ENCODE results near the gene ARSG.

The ARSG gene

DNA sequence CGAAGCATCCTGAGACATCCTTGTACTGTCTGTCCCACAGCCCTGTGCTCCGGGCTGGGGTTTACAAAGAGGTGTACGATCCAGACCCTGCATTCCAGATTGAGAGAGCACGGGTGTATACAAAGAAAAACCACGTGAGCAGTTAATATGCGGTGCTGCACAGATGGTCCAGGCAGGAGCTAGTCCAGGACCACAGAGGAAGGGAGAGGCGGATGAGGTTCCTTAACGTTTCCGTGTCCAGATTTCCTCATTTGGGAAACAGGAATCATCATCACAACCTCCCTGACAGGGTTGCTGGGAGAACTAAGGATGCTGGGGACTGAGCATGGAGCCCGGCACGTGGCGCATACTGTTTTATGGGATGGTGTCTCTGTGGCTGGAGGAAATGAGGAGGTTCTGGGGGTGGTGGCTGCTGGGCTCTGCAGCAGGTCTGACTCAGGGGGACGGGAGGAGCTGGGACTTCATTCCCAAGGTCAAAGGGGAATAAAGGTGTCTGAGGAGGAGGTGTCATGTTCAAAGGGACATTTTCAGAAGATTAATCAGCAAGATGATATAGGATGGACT, 139.8 kb downstream of the ARSG start:
- no peak for DNase-seq (ENCODE audit: low spot score)

DNA sequence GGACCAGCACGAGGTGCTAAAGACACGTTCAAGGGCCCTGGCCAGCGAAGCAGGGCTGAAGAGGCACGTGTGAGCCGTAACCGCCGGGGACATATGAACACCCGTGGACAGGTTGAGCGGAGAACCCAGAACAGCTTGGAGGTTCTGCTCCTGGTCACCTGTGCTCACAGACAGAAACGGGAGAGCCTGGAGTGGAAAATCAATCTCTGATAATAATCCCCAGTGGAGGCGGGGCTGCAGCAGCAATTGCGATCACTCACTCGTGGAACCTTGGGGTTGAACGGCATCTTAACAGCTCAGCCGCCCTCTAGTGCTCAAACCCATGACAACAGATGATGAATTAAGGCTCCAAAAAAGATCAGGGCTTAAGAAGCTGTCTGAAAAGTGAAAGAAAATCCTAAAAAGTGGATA, 140.4 kb downstream of the ARSG start:
- peak; percentile 43 for DNase-seq (ENCODE audit: low spot score)

DNA sequence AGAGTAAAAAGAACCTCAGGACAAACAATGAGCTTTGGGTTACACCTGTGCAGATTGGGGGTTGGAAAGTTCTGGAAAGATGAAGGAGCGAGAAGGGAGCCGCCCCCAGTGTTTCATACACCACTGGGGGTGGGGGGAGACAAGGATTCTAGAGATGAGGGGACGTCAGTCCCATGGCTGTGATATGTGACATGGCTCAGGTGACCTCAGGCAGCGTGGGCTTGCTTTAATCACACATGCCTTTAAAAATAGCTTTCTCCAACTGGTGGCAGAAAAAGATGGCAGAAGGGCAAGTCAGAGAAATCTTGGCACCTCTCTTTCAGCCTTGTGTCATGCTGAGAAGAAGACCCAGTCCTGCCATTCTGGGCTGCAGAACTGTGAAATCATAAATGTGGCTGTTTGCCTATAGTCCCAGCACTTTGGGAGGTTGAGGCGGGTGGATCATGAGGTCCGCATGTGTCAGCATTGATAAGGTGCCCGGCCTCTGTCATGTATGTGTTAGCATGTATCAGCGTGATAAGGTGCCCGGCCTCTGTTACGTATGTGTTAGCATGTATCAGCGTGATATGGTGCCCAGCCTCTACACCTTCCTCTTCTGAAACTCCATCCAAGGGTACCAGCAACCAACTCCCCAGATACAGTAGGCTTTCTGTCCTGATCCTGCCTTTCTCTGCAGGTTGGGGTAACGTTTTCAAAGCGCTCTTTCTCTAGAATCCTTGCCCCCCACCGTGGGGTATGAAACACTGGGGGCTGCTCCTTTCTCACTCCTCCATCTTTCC, 141.0 kb downstream of the ARSG start:
- DNase-seq (ENCODE audit: low spot score): no peak

DNA sequence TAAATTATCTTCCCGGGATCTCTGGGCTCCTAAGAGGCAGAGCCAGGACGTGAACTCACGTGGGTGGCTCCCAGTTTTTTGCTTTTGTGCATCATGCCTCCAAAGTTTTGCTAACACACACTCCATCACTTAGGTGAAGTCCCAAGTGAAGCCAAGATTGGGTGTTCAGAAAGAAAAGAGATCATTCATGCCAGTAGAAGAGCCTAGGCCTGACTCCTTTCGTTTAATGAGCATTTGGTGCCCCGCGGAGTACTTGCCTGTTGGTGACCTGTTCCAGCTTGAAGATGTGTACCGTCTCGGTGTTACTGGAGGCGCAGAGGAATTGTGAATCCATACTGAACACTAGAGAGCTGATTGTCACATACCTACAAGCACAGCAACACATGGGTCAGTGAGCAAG, 141.9 kb downstream of the ARSG start:
- no peak for DNase-seq (ENCODE audit: low spot score)

DNA sequence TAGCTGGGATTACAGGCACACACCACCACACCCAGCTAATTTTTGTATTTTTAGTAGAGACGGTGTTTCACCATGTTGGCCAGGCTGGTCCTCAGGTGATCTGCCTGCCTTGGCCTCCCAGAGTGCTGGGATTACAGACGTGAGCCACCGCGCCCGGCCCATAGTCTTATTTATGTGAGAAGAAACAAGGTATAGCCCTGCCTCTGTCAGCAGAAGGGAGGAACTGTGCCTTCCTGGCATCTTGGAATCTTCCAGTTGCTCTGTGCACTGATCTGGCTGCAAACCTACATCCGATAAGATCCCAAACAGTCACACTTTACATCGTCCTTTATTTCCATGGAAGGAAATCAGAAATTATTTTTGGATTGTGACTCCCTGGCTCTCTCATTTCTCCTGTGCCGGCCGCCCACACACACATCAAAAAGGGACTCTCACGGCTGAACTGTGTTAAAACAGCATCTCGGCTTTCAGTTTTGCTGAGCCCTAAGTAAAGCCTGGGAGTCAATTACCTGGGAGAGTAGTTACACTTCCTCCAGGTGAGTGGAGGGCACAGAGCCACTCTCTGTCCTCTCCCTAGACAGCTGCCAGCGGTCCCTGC, 142.7 kb downstream of the ARSG start:
- DNase-seq (ENCODE audit: low spot score): no peak

DNA sequence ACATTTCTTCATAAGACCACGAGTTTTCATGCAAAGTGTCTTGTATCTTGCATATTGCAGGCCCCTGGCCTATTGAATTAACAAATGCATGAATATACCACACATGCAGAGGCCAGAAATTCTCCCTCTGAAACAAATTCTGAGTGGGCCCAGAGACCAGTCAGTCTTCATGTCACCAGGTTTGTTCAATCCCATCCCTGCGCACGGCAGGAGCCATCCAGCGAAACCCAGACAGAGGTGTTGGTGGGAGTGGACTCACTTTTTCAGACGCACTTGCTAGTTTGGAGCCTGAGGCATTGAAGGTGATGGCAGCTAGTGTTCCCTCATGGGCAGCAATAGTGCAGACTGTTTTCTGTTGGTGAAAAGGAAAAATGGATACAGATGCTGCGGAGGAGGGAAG, 144.1 kb downstream of the ARSG start:
- no peak for DNase-seq (ENCODE audit: low spot score)

DNA sequence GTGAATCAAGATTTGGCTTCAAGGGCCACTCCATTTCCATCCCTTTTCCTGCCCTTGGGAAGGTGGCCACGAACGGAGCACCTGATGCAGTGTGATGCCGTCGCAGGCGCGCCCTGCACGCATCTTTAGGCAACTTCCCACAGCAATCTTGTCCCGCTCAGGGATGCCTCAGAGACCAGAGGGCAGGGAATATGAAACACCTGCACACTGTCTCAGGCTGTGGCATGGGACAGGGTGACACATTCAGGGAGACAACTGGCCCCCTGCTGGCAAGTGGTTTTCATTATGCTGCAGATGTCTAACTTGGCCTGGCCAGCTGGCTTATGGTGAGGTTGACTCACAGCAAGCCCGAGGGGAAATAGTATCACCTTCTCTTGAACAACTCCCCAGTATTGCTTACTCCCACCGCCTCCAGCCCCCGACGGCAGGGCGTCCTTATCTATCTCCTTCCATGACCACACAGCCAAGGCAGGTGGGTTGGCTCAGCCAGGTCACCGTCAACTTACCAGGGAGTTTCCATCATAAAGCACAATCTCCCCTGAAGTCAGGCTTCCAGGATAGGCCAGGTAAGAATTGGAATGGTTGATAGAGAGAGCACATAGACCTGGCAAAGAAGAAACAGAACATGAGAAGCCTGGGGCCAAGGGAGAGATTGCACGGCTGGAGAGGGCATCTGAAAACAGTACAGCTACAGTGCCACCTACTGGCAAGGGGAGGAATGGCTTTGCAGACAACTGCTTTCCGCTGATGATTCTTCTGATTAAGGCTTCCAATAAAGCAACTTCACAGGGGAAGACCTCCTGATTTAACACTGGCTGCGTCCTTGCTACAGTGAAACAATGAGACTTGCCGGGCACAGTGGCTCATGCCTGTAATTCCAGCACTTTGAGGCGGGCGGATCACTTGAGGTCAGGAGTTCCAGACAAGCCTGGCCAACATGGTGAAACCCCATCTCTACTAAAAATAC, 144.9 kb downstream of the ARSG start:
- DNase-seq (ENCODE audit: low spot score): peak; percentile 61

DNA sequence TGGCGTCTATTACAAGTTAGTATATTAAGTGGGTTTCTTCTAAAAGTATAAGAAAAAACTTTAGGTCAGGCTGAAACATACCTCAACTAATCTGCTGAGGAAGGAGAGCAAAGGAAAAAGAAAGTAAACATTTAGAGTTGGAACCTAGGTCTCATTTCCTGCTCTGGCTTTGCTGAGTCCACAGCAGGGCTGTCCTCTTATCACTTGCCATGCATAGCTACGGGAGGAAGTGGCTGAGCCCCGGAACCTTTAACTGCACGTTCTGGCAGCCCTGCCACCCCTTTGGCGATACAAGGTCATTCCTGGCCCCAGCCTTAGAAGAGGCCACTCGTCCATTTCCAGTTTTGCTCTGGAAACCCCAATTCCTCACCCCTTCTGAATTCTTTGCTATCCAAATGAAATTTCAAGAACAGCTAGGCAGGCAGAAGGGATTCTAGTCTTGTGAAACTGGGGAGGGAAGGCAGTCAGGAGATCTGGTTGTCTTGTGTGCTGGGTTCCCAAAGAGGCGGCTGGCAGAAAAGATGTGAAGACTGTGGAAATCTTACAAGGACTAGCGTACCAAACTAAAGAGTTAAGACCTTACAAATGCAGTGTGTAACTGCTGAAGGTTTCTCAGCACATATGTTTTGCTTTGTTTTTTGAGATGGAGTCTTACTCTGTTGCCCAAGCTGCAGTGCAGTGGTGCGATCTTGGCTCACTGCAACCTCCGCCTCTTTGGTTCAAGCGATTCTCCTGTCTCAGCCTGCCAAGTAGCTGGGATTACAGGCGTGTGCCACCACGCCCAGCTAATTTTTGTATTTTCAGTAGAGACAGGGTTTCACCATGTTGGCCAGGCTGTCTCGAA, 146.9 kb downstream of the ARSG start:
- no peak for DNase-seq (ENCODE audit: low spot score)

DNA sequence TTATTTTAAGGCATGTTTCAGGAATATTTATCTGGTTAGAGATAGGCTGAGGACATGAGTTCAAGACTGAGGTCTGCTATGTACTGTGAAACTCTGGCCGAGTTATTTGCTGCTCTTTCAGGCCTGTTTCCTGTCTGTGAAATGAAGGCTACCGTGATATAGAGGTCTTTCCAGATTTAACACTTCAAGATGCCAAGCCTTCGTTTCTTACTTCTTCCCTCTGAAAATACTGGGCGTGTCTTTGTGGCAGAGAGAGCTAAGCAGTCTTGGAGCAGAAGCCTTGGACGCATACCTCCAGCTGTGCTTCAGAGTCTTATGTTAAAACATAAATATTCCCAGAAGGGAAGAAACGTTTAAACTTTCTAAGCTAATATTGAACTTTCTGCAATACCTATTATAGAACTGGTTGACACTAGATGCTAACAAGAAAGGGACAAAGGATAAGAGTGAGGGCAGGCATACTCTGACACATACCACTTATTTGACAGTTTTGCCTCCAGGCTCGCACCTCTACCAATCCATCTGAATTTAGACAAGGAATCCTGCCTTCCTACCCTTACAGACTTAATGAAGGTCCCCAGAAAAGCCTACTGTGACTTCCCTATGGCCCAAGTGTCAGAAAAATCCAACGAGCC, 148.5 kb downstream of the ARSG start:
- DNase-seq (ENCODE audit: low spot score): no peak

DNA sequence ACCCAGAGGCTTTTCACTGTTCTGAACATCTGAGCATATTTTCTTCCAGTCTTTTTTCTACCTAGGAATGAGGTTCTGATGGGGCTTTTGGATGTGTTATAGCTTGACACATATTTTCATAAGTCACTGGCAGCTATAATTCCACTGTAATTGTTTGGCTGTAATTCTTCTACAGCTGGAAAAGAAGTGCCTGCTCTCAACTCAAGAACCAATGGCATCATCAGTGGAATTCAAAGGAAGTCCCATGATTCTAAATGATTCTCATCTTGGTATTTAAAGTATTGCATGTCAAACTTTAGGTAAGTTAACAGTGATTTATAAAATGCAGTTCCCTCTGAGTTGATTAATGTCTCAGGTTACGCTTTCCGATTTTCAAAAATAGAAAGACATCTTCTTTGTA, 149.2 kb downstream of the ARSG start:
- no peak for DNase-seq (ENCODE audit: low spot score)

DNA sequence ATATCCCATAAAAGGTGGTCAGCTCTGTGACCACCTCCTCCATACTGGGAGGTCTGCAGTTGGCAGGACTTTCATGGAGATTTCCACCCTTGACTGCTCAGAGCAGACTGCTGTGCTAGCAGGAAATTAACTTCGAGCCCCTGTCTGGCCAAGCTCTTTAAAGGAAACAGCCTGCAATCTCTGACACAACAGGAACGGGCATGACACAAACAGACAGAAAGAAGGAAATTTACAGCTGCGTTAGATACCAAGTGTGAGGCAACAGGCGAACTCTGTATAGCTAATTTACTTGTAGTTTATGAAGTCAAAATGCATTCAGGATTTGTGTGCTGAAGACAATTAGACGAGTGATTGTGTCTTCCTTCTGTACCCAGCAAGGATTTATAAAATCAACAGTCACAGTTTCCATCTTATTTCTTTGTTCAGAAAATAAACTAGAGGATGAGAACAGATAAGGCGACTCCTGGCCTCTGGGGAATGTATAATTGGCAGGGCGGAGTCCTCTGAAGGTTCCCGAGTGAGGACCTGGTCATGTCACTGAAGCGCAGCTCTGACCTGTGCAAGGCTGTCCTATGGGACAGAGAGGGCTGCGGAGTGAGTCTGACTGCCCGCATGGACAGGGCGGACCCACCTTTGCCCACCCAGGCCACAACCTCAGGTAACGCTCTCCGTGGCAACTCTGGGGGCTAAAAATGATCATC, 149.9 kb downstream of the ARSG start:
- DNase-seq (ENCODE audit: low spot score): no peak

DNA sequence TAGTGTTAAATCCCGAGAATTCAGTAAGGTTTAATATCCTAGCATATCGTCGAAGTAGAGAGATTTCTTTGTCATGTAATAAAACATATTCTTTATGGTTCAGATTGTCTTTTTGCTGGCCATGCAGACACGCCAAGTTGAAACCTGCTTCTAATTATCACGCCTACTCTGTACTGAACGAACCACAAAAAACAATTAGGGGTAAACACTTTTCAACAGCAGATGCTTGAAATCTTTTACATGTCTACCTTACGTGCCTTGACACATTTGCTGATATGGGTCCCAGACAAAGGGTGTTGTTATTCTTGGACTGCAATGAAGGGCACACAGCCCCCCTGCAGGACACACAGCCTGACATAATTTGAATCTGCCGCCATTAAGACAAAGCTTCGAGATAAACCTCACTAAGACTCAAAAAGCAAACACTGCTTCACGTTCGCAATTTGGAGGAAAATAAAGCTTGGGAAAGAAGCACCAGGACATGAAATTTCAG, 152.7 kb downstream of the ARSG start:
- no peak for DNase-seq (ENCODE audit: low spot score)

DNA sequence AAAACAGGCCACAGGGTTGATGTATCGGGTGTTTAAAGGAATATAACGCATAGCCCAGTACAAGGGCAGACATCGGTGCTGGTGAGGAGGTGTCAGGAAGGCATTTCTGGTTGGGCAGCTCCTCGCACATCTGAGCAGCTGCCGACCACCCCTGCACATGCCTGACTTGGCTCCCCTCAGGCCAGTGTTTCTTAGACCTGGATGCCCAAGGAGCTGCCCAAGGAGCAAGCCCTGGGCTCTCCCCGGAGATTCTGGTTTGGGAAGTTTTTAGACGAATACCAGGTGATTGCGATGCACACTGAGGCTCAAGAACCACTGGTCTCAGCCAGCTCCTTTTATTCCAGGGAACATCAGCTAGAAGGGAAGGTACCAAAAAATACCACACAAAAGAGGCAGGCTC, 154.4 kb downstream of the ARSG start:
- DNase-seq (ENCODE audit: low spot score): no peak

DNA sequence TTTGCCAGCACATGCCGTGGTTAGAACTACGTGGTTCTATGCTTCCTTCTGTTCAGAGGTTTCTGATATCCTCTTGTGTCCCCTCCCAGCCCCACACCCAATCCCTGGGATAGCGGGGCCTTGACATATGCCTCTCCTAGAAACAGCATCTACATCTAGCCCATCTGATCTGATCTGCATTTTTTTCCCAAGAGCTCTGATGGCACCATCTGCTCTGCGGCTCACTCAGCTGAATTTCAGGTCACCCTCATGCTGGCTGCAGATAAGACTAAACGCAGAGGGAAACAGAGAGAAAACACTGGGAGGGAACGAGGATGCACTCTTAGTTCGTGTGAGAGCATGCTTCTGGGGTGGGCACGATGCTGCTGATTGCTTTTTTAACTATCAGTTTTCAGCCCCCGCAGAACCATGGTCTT, 155.3 kb downstream of the ARSG start:
- DNase-seq (ENCODE audit: low spot score): no peak

DNA sequence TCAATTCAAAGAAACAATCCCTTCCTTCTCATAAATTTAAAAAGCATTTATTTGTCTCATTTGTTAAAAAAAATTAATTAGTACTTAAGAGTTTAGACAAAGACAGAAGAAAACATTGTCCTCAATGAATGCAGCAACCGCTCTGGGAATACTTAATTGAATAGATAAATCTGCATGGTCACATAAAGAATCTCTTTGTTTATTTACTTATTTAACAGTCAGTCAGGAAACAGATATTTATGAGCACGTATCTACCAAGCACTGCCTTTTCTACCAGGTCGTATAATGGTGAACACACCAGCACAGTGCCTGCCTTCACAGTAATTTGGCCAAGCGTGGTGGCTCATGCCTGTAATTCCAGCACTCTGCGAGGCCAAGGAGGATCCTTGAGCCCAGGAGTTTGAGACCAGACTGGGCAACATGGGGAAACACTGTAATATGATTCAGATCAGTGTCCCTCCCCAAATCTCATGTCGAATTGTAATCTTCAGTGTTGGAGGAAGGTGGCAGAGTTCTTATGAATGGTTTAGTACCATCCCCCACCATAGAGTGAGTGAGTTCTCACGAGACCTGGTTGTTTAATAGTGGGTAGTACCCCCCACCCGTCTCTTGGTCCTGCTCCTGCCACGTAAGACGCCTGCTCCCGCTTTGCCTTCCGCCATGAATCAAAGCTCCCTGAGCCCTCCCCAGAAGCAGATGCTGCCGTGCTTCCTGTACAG, 157.9 kb downstream of the ARSG start:
- no peak for DNase-seq (ENCODE audit: low spot score)

DNA sequence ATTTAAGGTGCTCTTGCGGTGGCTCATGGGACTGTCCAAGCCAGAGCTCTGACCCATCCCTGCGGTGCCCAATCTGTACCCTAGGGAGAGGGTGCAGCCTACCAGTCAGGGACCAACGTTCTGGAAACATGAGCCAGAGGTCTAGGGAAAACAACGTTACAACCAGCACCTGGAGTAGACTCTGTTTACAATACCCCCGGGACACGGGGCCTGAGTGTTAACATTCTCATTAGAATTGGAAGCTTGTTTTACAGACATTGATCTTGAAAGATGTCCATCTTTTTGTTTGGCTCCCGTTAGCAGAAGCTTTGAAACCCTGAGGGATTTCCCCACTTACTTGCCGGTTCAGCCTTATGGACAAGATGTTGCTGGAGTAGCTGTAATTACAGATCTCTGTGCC, 159.1 kb downstream of the ARSG start:
- DNase-seq (ENCODE audit: low spot score): no peak

DNA sequence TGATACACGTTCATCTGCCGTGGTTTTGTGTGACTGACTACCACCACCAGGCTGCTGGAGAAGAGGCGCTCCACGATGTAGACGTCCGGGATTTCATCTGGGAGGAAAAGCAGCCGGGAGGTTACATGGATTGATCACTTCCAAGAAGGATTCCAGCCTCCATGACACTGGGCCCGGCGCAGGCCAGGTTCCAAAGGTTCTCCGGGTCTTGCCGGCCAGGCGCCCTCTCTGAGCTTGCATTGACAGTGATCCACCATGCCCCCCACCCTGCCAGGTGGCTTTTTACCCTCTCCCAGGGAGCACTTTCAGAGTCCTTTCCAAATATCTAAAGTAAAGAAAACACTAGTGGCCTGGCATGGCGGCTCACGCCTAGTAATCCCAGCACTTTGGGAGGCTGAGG, 159.5 kb downstream of the ARSG start:
- no peak for DNase-seq (ENCODE audit: low spot score)

DNA sequence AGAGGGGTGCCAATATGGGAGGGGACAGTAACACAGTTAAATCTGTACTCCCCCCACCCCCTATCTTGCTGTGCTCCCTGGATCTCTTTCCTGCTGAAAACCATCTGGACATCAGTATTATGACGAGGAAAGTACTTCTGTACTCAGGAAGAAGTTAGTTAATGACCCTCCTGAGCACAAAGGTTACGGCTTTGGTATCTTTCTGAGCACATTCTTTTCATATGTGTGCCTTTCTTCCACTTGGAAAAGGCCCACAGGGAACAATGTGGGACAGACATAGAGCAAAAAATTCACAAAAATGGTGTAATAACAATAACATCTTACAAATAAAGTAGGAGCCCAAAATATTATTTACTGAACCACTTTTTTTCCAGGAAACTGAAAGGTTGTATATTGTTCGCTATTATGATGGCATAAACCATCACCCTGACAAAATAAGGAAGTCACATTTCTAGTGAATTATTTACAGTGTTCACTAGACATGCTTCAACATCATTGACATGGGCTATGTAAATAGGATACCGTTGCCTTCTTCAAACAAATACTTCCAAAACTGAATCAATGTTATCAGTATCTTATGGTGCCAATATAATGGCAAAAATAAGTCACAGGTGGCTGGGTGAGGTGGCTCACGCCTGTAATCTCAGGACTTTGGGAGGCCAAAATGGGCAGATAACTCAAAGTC, 160.5 kb downstream of the ARSG start:
- no peak for DNase-seq (ENCODE audit: low spot score)

DNA sequence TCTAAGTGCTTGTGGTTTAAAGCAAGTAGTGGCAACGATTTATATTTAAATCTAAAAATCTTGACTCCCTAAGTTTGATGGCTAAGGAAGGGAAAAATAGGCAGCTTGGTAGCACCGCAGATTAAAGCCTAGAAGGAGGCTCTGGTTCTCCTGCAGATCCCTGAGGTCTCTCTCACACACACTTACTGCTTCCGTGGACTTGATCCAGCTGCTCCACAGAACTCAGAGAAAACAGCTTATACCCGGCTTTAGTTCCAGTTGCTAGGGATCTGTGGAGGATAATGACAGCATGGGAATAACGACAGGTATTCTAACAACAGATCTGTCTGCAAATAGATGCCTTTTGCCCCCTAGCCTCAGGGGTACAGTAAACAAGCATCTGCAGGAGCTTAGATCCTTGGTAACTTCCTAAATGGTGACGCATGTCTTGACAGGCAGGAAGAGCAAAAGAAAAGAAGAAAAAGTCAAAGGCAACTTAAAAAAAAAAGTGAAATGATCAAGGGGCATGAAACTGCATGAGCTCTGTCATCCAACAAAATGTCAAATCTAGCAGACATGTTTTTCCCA, 161.5 kb downstream of the ARSG start:
- DNase-seq (ENCODE audit: low spot score): no peak
